Endothelial cell of umbilical vein (primary cell): ENCODE results near the gene M6PR. TPM values are rescaled to one million over a fixed set of nuclear protein-coding genes. Genes with fewer than 3 reads are reported as not detected.

Experiments
- BruUV-seq: library from RNA; stranded (reverse); fragments of 400-500 nt; replicated peaks from 2 replicates; lab custom pipeline; 2021; lab: Mats Ljungman, UMichigan
- CTCF ChIA-PET: fragments of 300-600, 350-600 bp; sonication (Branson Sonifier 250); formaldehyde crosslinking; loops from one replicate; lab custom pipeline; 2021; ENCODE audit warnings: antibody characterized with exemption, inconsistent platforms; lab: Charles Lee
- POLR2A ChIA-PET: fragments of 300-600, 350-600 bp; sonication (Branson Sonifier 250); formaldehyde crosslinking; loops from one replicate; lab custom pipeline; 2021; ENCODE audit warnings: antibody characterized with exemption, inconsistent platforms; lab: Charles Lee
- DNase-seq: peaks from one replicate; pipeline ENCODE4 v3.0.0-alpha.2; 2011; ENCODE audit warnings: low read depth, low spot score
- FAIRE-seq: peaks from 2 replicates; lab custom pipeline; 2011; peaks lifted over from hg19 to GRCh38; lab: Jason Lieb, UNC
- H2AFZ ChIP-seq: 2 replicates; pipeline ENCODE4 v1.6.0; 2012; ENCODE audit warnings: low read depth, low read length, control low read depth, inconsistent platforms
- H3K27ac ChIP-seq: 2 replicates; pipeline ENCODE4 v1.5.1; 2011; ENCODE audit warnings: low read depth, mild to moderate bottlenecking, control low read depth, low read length, moderate library complexity; ENCODE audit not compliant: insufficient read depth
- H3K27me3 ChIP-seq, 2 experiments: 2 replicates each; pipeline versions ENCODE4 v1.6.0 to v1.6.1; 2011; ENCODE audit warnings: low read length in 2 of 2, mixed read lengths in 1 of 2; ENCODE audit not compliant: control insufficient read depth in 2 of 2, insufficient read depth in 2 of 2
- H3K36me3 ChIP-seq, 2 experiments: 2 replicates in 1 of 2; 3 replicates in 1 of 2; pipeline ENCODE4 v1.5.1; 2011; ENCODE audit warnings: low read length in 2 of 2, mild to moderate bottlenecking in 1 of 2, moderate library complexity in 1 of 2; ENCODE audit not compliant: control insufficient read depth in 2 of 2, insufficient read depth in 2 of 2; ENCODE audit errors: extremely low read depth in 1 of 2
- H3K4me1 ChIP-seq: 3 replicates; pipeline ENCODE4 v1.5.1; 2011; ENCODE audit warnings: mild to moderate bottlenecking, low read length; ENCODE audit not compliant: control insufficient read depth, insufficient read depth; ENCODE audit errors: extremely low read depth
- H3K4me2 ChIP-seq: 2 replicates; pipeline ENCODE4 v1.6.1; 2011; ENCODE audit warnings: low read length, control low read depth, mixed read lengths; ENCODE audit not compliant: insufficient read depth
- H3K4me3 ChIP-seq, 3 experiments: fragments of 200-600 bp in 1 of 3; sonication (generic), shearing (Covaris generic) in 1 of 3; replicated peaks in 1 of 3; 2 replicates each; pipeline ENCODE4 v1.5.1; 2011 to 2016; ENCODE audit warnings: control low read depth in 3 of 3, low read length in 3 of 3, mild to moderate bottlenecking in 2 of 3, inconsistent platforms in 1 of 3, low read depth in 1 of 3, moderate library complexity in 1 of 3; ENCODE audit not compliant: insufficient read depth in 1 of 3
- H3K79me2 ChIP-seq: 2 replicates; pipeline ENCODE4 v1.6.0; 2012; ENCODE audit warnings: low read length, inconsistent platforms; ENCODE audit not compliant: control insufficient read depth, insufficient read depth
- H3K9ac ChIP-seq: replicated peaks from 2 replicates; pipeline ENCODE3; 2011; ENCODE audit warnings: low read length, control low read depth; ENCODE audit not compliant: insufficient read depth; ENCODE audit errors: extremely low read depth
- H3K9me1 ChIP-seq: replicated peaks from 3 replicates; pipeline ENCODE4 v1.6.0; 2011; ENCODE audit warnings: mild to moderate bottlenecking, low read length; ENCODE audit not compliant: control insufficient read depth, insufficient read depth; ENCODE audit errors: extremely low read depth
- H3K9me3 ChIP-seq: replicated peaks from 2 replicates; pipeline ENCODE4 v1.5.1; 2012; ENCODE audit warnings: low read length, inconsistent platforms; ENCODE audit not compliant: control insufficient read depth, insufficient read depth
- H4K20me1 ChIP-seq: replicated peaks from 2 replicates; pipeline ENCODE3; 2011; ENCODE audit warnings: mild to moderate bottlenecking, low read length; ENCODE audit not compliant: control insufficient read depth, insufficient read depth; ENCODE audit errors: extremely low read depth
- EZH2 ChIP-seq: IDR thresholded peaks from 2 replicates; pipeline ENCODE4 v1.6.1; 2012; ENCODE audit warnings: borderline replicate concordance, low read depth, mild to moderate bottlenecking, moderate library complexity, low read length, inconsistent platforms; ENCODE audit not compliant: severe bottlenecking
- FOS ChIP-seq: IDR thresholded peaks from 2 replicates; pipeline ENCODE4 v1.6.1; 2011; ENCODE audit warnings: mild to moderate bottlenecking, low read length, moderate library complexity, borderline replicate concordance; ENCODE audit not compliant: insufficient read depth
- GATA2 ChIP-seq: IDR thresholded peaks from 2 replicates; pipeline ENCODE4 v1.7.0; 2011; ENCODE audit warnings: low read depth, mild to moderate bottlenecking, moderate library complexity, mixed read lengths, low read length; ENCODE audit not compliant: insufficient read length, insufficient read depth
- JUN ChIP-seq: IDR thresholded peaks from 2 replicates; pipeline ENCODE4 v1.6.1; 2011; ENCODE audit warnings: borderline replicate concordance, low read depth; ENCODE audit not compliant: insufficient read length, insufficient read depth
- MAX ChIP-seq: IDR thresholded peaks from 2 replicates; pipeline ENCODE4 v1.6.1; 2011; ENCODE audit not compliant: insufficient read depth, insufficient read length
- MYC ChIP-seq: IDR thresholded peaks from one replicate; pipeline ENCODE4 v1.6.1; 2011; ENCODE audit warnings: mild to moderate bottlenecking, low read depth, low read length
- POLR2A ChIP-seq: IDR thresholded peaks from 2 replicates; pipeline ENCODE4 v1.6.1; 2012; ENCODE audit warnings: low read depth, mild to moderate bottlenecking, control low read depth, low read length
- POLR2AphosphoS5 ChIP-seq: IDR thresholded peaks from 2 replicates; pipeline ENCODE4 v1.6.1; 2012; ENCODE audit warnings: low read depth, mild to moderate bottlenecking, control low read depth, low read length, moderate library complexity; ENCODE audit not compliant: insufficient read depth
- dilution Hi-C: fragments of 300-500 bp; cut with MboI; formaldehyde crosslinking; loops from one replicate; pipeline ENCODE4 v1.15.0; 2019; ENCODE audit warnings: low sequenced_read_pairs; ENCODE audit not compliant: extremely low pct_ligation_motif_present
- intact Hi-C: fragments of 100-400 bp; cut with micrococcal nuclease; formaldehyde crosslinking; loops from one replicate; pipeline ENCODE4 v1.10.0; 2022
- polyA plus RNA-seq, 4 experiments: library from polyadenylated mRNA; depleted of rRNA in 3 of 4; stranded (reverse) in 3 of 4; unstranded in 1 of 4; fragments of >200 nt; gene quantifications; 2 replicates each; pipeline versions ENCODE4 v1.2.1 to v1.2.3, GENCODE V29; 2011 to 2012; ENCODE audit warnings: missing spikeins in 1 of 4
- total RNA-seq: library from RNA; stranded (reverse); gene quantifications from 2 replicates; pipeline ENCODE4 v1.2.3, GENCODE V29; 2021
- TF ChIP-seq, protein P1 (sequence below), 2 donors: IDR thresholded peaks; 1 replicate in 1 of 2; 2 replicates in 1 of 2; pipeline ENCODE4 v1.5.1; 2011; ENCODE audit warnings: low read length in 2 of 2, mild to moderate bottlenecking in 2 of 2, moderate library complexity in 2 of 2, control low read depth in 1 of 2, inconsistent platforms in 1 of 2, low read depth in 1 of 2; ENCODE audit not compliant: insufficient read depth in 1 of 2; ENCODE audit errors: extremely low read depth in 1 of 2

Gene M6PR
- total and polyA plus RNA-seq, 2 donors (not counting 3 experiments of a cell fraction or from before 2014, with no cell fraction given): 124 to 142 TPM

DNA sequence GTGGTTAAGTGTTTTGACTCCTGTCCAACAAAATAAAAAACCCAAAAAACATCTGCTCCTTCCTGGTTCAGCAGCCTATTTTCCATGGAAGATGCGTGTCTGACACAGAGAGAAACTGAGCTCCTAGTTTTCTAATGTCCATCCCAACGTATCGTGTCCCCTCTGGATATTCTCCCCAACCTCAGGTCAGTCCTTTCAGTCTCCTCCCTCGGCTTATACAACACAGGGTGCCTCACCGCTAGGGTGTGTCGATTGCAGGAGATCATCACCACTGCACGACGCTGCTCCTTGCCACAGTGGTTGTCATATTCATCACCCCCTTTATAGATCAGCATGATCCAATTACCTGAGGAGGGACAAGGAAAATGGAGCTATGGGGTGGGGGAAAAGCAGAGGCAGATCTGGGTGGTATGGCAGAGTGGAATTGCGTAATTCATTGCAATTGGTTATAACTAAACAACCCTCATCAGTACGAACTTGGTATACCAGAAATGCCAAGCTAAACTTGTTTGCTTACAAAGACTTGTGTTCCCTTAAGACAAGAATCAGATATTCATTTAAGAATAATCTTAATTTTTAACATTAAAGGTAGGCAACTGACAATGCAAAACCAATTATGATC is 5.8 kb downstream of the M6PR start:
- H3K9me3 ChIP-seq: no peaks in the 10 kb centered on the region
- H3K4me1 ChIP-seq: peaks cover 11% of the 10 kb centered on the region
- no TSS peak for BruUV-seq
- no peak overlapping the region for H3K4me2 ChIP-seq
- FAIRE-seq (no peak), DNase-seq (no peak)
- peaks cover 23% of the 10 kb centered on the region for H3K79me2 ChIP-seq
- no peak overlapping the region for H3K4me3 ChIP-seq
- peaks cover 20 to 21% of the 10 kb centered on the region in 2 experiments for H3K36me3 ChIP-seq
- no peak overlapping the region for H2AFZ ChIP-seq
- TF ChIP-seq MAX (no peak), POLR2A (no peak)
- H3K27me3 ChIP-seq: no peaks in the 10 kb centered on the region
- POLR2A ChIA-PET: no interaction called here
- no peak overlapping the region for H3K27ac ChIP-seq
- intact Hi-C loops: no loop called here
- no peaks in the 10 kb centered on the region for H3K9me1 ChIP-seq
- CTCF ChIA-PET: interaction anchor here (1.2 kb wide), 1 partner anchor 83 kb away, joined by 3 read pairs; no protein-coding TSS in a partner anchor
- H3K9ac ChIP-seq: no peak overlapping the region
- dilution Hi-C loops: no loop called here
- peaks cover 2% of the 10 kb centered on the region for H4K20me1 ChIP-seq

DNA sequence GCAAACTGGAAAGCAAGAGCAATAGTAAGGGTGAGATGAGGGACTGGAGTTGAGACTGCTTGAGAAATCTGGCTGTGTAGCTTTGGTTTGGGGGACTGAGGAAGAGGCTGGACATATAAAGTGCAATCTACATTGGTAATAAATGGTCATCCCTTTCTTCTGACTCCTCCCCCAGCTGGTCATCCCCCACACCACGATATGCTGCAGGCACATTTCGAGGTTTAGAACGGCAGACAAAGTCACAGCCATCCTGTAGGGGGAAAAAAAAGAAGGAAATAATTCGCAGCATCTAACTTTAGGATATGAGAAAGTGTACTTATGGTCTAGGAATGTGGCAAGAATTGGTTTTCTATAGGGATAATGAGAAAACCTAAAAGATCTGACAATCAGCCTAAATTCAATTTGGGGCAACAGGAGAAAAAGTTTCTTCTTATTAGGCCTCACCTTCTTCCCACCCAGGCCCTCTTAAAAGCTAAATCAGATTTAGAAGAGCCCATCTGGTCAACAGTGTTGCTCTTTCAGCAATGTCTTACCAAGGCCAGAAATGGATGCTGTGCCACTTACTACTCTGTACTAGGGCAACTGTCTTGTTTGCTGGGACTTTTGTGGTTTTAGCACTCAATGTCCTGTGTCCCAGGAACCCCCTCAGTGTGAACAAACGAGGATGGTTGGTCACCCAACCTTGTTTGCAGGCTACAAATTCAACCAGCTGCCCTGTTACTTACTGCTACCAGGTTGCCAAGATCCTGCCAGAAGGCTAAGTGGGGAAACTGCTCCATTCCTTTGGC is 7.6 kb downstream of the M6PR start:
- BruUV-seq: no TSS peak
- DNase-seq (no peak), FAIRE-seq (no peak)
- dilution Hi-C loops (no loop called here), intact Hi-C loops (no loop called here)
- Histone ChIP-seq H4K20me1 (no peaks in the 10 kb centered on the region), H3K4me2 (no peak overlapping the region), H3K9me1 (no peaks in the 10 kb centered on the region), H3K79me2 (peaks cover 5% of the 10 kb centered on the region), H3K27ac (no peak overlapping the region), H3K4me1 (no peaks in the 10 kb centered on the region), H3K36me3 (peaks cover 23 to 24% of the 10 kb centered on the region in 2 experiments), H3K4me3 (no peak overlapping the region), H3K27me3 (no peaks in the 10 kb centered on the region), H3K9me3 (no peaks in the 10 kb centered on the region), H3K9ac (no peak overlapping the region), H2AFZ (no peak overlapping the region)
- TF ChIP-seq, protein P1, sequence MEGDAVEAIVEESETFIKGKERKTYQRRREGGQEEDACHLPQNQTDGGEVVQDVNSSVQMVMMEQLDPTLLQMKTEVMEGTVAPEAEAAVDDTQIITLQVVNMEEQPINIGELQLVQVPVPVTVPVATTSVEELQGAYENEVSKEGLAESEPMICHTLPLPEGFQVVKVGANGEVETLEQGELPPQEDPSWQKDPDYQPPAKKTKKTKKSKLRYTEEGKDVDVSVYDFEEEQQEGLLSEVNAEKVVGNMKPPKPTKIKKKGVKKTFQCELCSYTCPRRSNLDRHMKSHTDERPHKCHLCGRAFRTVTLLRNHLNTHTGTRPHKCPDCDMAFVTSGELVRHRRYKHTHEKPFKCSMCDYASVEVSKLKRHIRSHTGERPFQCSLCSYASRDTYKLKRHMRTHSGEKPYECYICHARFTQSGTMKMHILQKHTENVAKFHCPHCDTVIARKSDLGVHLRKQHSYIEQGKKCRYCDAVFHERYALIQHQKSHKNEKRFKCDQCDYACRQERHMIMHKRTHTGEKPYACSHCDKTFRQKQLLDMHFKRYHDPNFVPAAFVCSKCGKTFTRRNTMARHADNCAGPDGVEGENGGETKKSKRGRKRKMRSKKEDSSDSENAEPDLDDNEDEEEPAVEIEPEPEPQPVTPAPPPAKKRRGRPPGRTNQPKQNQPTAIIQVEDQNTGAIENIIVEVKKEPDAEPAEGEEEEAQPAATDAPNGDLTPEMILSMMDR (IDR thresholded peaks at IDR 0.05; ENCODE audit: extremely low read depth in 1 of 2, insufficient read depth in 1 of 2, low read depth in 1 of 2, low read length in 2 of 2): no peak
- TF ChIP-seq FOS (no peak), JUN (no peak), MAX (no peak), POLR2AphosphoS5 (no peak), GATA2 (no peak), EZH2 (no peak), POLR2A (no peak), MYC (no peak)
- ChIA-PET CTCF (no interaction called here), POLR2A (no interaction called here)
